ENCODE data around the gene ERICH6.

Gene ERICH6

GRCh38 chr3:150613709-150614480, 89.8 kb downstream of the ERICH6 start:
- no peak for DNase-seq (ENCODE audit: low read depth in 2 of 2, low spot score in 1 of 2)

GRCh38 chr3:150613034-150613433, 90.7 kb downstream of the ERICH6 start:
- DNase-seq (ENCODE audit: low read depth in 2 of 2, low spot score in 1 of 2), result no peak

GRCh38 chr3:150612494-150612893, 91.2 kb downstream of the ERICH6 start:
- no peak for DNase-seq (ENCODE audit: low read depth in 2 of 2, low spot score in 1 of 2)

GRCh38 chr3:150611666-150612065, 92.1 kb downstream of the ERICH6 start:
- DNase-seq (ENCODE audit: low read depth in 2 of 2, low spot score in 1 of 2), result no peak

GRCh38 chr3:150610785-150611184, 92.9 kb downstream of the ERICH6 start:
- DNase-seq (ENCODE audit: low read depth in 2 of 2, low spot score in 1 of 2), result no peak

- DNase-seq (ENCODE audit: low read depth in 2 of 2, low spot score in 1 of 2), result no peak
Observed at GRCh38 chr3:150609988-150610387, 93.7 kb downstream of the ERICH6 start.

All from stimulated activated CD8-positive, alpha-beta memory T cell treated with anti-CD3 and anti-CD28 coated beads, Interleukin-4, amount 100 ng/mL, for 4 hours (primary cell).